COLO668 (cell line): ENCODE results near the gene RASSF5.

Experiments used
- DNase-seq: peaks from one replicate; lab custom pipeline; 2025; ENCODE audit not compliant: unreplicated experiment; lab: John Stamatoyannopoulos, UW

The RASSF5 gene

GRCh38 chr1:206544562-206545257 lies 37.4 kb downstream of the RASSF5 start:
- DNase-seq, result peak; percentile 84

DNA sequence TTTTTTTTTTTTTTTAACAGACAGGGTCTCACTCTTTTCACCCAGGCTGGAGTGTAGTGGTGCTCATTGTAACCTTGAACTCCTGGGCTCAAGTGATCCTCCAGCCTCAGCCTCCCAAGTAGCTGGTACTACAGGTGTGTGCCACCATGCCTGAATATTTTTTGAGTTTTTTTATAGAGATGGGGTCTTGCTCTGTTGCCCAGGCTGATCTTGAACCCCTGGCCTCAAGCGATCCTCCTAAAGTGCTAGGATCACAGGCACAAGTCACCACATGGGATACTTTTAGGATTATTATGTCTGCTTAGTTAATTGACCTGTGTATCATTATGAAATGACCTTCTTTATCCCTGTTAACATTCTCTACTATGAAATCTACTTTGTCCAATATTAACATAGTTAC lies 38.0 kb downstream of the RASSF5 start:
- DNase-seq, result no peak

DNA sequence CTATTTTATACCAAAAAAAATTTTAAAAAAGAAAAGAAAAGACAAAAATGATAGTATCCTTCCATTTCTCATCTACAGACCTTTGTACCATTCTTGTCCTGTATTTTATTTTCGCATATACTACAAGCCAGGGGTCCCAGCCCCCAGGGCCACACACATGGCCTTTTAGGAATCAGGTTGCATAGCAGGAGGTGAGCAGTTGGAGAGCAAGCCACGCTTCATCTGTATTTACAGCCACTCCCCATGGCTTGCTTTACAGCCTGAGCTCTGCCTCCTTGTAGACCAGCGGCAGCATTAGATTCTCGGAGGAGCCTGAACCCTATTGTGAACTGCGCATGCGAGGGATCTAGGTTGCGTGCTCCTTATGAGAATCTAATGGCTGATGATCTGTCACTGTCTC lies 39.8 kb downstream of the RASSF5 start:
- DNase-seq, result no peak

GRCh38 chr1:206550446-206550845 lies 43.1 kb downstream of the RASSF5 start:
- DNase-seq, result peak; percentile 80

DNA sequence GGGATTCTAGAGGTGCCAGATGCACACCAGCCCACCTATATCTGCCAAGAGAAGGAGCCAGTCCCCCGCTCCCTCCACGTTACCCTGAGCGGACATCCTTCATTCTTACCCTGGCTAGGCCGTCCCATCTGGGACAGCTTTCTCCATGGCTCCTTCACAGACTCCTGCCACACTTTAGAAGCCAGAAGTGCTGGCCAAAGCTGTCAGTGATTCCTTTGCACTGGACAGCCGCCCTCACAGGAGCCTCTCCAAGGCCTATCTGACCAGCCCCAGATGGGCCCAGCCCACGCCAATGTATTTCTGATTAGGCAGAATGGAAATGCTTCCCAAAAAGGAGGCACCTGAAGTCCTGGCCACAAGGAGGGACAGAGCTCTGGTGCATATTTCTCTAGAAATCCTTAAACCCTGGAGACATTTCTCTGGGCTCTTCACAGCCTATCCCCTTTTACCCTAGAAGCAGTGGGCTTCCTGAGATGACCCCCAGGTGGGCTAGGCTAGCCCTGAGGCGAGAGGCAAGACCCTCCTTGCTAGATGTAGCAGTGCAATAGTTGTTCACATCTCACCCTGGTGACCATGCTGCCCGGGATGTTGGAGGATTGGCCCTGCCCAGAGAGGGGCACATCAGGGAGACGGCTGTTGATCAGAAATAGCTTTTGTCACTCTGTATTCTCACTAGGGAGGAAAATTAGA lies 44.1 kb downstream of the RASSF5 start:
- no peak for DNase-seq

- no peak for DNase-seq
Measured at GRCh38 chr1:206551986-206552326, 44.6 kb downstream of the RASSF5 start.

DNA sequence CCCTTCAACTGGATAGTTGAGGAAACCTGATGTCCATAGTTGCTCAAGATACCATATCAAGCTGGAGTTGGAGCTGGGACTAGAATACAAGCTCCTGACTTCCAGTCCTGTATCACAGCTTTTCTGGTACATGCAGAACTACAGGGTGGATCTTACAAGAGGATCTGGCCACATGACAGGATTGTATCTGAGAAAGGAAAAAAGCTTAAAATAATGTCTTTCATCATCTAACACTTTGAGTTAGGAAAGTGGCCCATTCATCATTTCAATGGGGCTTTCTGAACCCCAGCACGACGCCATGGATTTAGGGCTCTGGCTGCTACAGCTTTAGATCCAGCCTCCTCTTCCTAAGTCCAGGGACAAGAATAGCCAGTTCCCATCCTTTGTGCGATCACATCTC lies 46.9 kb downstream of the RASSF5 start:
- DNase-seq, result no peak

- no peak for DNase-seq
Measured at GRCh38 chr1:206554701-206555472, 47.6 kb downstream of the RASSF5 start.

- DNase-seq, result peak; percentile 19
Measured at GRCh38 chr1:206555473-206555935, 48.2 kb downstream of the RASSF5 start.

GRCh38 chr1:206556047-206556749 lies 48.9 kb downstream of the RASSF5 start:
- peak; percentile 38 for DNase-seq

DNA sequence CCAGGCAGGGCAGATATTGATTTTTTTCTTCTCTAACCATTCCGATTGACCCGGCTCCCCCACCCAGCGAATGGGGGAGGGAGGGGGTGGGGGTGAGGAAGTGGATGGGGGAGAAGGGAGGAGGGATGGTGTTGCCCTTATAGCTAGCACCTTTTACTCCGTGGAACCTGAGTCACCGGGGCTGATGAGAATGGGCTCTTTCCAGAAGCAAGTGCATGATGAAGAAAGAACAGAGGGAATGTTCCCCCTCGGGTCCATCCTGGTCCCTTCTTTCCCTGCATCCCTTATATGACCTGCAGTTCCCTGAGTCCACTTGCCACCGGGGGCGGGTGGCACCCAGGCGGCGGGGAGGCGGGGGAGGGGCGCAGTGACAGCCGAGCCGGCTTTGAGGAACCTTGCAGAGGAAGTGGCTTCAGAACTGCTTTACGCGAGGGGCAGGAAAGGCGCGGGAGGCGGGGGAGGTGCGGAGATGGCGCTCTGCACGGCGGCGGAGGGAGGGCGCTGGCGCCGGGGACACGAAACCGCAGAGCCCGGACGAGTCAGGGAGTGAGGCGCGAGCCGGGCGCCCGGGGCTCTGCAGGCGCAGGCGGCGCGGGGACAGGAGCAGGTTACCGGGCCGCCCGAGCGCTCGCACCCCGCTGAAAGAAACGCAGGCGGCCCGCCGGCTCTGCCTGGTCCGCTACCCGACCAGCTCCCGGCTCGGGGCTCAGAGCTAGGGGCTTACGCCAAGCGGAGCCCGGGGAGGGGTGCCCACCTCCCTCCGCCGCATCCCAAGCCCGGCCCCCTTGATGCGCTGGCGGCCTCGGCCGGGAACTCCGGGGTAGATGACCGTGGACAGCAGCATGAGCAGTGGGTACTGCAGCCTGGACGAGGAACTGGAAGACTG lies 49.7 kb downstream of the RASSF5 start:
- DNase-seq, result peak; percentile 86

DNA sequence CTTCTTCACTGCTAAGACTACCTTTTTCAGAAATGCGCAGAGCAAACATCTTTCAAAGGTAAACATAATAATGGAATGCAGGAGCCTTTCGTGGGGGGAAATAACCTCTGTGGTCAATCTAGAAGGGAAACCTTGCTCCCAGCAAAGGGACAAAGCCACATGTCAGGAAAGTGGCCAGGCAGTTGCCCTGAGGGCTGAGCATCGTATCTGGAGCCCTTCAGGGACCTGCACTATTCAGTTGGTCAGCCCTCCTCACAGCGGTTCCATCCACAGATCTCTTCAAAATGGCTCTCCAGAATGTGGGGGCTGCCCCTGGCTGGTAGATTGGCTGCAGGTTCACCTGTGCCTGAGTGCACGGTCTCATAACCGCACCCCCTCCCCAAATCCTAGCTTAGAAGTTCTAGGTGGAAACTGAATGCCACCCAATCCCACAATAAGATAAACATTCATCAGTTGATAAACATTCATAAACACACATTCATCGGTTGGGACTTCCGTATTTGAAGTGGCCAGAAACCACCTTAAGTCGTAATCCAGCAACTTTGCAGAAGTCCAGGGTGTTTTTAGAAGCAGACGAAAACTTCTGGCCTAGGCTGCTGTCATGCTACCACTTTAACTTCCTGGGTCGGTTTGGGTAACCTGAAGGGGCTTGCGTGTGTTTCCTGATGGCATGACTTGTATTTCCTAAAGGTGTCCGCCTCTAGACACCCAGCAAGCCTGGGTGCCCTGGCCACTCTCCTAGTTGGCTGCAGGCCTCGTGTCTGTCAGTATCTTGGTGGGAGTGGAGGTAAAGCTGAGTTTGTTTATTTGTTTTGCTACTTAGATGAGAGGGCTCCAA lies 50.5 kb downstream of the RASSF5 start:
- DNase-seq, result peak; percentile 52

- peak; percentile 42 for DNase-seq
Measured at GRCh38 chr1:206558794-206559671, 51.7 kb downstream of the RASSF5 start.

GRCh38 chr1:206559672-206559995 lies 52.3 kb downstream of the RASSF5 start:
- peak; percentile 35 for DNase-seq

DNA sequence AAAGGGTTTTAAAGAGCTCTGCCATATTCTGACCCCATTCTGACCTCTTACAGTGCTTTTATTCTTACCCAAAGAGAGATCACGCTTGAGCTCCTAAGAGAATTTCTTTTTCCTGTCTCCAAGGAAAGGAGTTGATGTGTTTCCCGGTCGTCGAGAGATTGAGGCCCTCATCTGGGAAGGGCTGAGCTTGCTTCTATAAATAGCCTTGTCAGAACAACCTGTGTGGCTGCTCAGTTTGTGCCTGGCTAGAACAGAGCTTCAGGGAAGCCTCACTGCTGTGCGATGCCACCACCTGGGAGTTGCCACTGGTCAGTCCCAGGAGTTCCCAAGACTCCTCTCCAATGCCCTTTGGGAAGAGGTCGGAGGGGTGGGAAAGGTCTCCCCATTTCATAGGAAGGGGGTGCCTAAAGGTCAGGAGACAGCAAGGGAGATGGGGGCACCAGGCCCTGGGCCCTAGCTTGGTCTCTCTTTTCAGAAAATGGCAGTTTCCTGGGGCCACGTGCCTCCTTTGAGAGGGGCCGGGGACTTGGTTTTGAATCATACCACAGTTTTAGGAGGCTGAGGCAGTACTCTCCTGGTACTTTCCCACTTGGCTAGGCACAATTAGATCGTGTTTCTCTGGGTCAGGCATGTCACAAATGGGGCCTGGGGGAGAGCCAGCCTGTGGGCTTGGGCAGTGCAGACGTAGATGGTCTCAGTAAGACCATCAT lies 52.8 kb downstream of the RASSF5 start:
- DNase-seq, result peak; percentile 31

GRCh38 chr1:206563367-206564207 lies 56.3 kb downstream of the RASSF5 start:
- DNase-seq, result no peak

- DNase-seq, result no peak
Measured at GRCh38 chr1:206565995-206566394, 58.7 kb downstream of the RASSF5 start.
